ENCODE results near the gene TBC1D22A.

GRCh38 chr22:47031628-47031915, 269.1 kb downstream of the TBC1D22A start:
- TF ChIP-seq CTCF (IDR thresholded peaks at IDR 0.05) (no peak), POLR2A (IDR thresholded peaks at IDR 0.05) (no peak)

All from upper lobe of left lung (tissue), 4 donors.